DMS114 treated with DMSO at 0.1 percent for 48 hours (cell line): ENCODE measurements around the gene FUT6.

Experiments used
- DNase-seq: peaks from one replicate; lab custom pipeline; 2025; ENCODE audit not compliant: unreplicated experiment; lab: John Stamatoyannopoulos, UW

Gene FUT6

GRCh38 chr19:5827891-5828660, 11.4 kb downstream of the FUT6 start:
- peak; percentile 66 for DNase-seq

- DNase-seq: no peak
These were observed 12.1 kb downstream of the FUT6 start for GRCh38 chr19:5827342-5827890.

GRCh38 chr19:5826531-5827341, 12.8 kb downstream of the FUT6 start:
- DNase-seq: no peak

DNA sequence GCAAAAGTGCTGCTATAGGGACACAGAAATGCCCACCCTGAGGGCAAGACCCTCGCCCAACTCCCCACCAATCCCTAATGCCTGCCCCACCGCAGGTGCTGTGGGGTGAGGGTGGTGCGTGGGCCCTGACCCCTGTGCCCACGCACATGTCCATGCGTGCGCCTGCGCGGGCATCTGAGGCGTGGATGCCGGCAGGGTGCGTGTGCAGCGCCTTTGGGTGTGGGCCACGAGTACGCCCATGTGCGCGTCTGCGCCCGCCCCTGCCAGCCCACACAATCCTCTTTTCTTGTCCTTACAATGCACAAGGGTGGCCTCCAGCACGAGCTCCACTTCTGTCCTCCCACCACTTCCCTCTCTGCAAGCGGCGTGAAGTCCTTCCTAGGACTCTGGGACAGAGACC, 14.3 kb downstream of the FUT6 start:
- DNase-seq: no peak

- no peak for DNase-seq
These were observed 14.8 kb downstream of the FUT6 start for GRCh38 chr19:5824751-5825150.

- no peak for DNase-seq
These were observed 15.8 kb downstream of the FUT6 start for GRCh38 chr19:5823579-5824281.

DNA sequence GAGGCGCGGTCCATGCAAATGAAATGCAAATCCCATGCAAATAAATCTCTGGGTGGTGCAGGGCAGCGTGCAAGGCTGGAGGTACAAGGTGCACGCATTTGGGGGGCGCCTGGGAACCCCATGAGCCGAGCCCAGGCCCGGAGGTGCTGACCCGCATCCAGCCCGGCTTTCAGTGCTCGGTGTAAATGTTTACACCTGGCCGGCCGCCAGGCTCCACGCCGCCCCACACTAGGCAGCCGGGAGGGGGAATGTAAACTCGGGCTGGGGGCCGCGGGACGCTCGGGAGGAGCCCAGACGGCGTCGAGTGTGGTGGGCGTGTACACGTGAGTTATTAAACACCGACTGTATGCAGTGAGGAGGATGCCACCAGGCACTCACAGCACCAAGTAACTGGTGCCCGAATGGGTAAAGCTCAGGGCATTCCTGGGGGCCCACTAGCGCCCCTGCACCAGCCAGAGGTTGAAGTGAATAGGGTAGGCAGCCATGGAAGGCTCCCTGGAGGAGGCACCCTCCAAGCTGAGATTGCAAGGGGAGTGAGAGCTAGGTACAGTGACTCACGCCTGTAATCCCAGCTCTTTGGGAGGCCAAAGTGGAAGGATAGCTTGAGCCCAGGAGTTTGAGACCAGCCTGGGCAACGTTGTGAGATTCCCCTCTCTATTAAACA, 17.2 kb downstream of the FUT6 start:
- DNase-seq: no peak

DNA sequence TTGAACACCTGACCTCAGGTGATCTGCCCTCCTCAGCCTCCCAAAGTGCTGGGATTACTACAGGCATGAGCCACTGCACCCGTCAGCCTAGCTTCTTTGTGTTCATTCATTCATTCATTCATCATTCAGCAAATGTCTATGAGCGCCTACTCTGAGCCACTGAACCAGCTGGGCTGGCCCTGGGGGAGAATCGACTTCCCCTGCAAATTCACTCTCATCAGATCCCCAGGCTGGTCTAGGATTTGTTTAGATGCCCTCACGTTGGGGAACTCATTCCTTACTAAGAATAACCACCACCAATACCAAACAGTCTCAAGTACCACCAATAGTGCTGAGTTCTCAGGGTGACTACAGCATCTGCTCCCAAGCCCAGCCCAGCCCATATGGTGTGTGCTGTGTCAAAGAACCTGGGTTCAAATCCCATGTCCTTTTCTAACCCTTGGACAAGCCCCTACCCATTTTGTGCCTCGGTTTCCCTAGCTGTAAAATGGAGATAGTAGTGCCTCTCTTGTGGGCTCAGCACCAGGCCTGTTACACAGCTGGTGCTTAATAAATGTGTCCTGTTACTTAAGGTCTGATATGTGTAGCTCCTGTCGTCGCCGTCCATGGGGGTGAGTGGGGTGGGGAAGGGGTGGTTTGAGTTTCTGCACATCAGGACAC, 17.9 kb downstream of the FUT6 start:
- DNase-seq: no peak

- DNase-seq: no peak
These were observed 18.7 kb downstream of the FUT6 start for GRCh38 chr19:5820785-5821184.

GRCh38 chr19:5818594-5818993, 20.9 kb downstream of the FUT6 start:
- DNase-seq: no peak

DNA sequence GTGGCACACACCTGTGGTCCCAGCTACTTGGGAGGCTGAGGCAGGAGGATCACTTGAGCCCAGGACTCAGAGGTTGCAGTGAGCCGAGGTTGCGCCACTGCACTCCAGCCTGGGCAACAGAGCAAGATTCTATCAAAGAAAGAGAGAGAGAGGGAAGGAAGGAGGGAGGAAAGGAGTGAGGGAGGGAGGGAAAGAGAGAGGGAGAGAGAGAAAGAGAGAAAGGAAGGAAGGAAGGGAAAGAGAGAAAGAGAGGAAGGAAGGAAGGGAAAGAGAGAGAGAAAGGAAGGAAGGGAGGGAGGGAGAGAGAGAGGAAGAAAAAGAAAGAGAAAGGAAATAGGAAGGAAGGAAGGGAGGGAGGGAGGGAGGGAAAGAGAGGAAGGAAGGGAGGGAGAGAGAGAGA, 22.3 kb downstream of the FUT6 start:
- DNase-seq: no peak

DNA sequence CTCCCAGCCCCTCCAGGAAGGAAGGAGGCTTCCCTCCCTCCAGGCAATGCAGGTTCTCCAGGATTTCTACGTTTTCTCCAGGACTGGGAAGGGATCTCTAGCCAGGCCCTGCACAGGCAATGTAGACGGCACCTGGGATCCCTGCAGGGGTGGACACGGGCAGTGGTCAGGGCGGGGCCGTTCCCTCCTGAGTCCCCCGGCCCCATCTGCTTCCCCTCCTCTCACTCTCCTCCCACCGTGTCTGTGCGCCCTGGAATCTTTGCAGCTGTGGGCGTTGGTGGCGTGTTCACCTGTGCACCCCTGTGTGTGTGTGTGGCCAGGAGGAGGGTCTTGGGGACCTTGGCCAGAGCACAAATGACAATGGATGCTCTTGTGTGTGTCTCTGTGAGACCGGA, 24.7 kb downstream of the FUT6 start:
- no peak for DNase-seq

DNA sequence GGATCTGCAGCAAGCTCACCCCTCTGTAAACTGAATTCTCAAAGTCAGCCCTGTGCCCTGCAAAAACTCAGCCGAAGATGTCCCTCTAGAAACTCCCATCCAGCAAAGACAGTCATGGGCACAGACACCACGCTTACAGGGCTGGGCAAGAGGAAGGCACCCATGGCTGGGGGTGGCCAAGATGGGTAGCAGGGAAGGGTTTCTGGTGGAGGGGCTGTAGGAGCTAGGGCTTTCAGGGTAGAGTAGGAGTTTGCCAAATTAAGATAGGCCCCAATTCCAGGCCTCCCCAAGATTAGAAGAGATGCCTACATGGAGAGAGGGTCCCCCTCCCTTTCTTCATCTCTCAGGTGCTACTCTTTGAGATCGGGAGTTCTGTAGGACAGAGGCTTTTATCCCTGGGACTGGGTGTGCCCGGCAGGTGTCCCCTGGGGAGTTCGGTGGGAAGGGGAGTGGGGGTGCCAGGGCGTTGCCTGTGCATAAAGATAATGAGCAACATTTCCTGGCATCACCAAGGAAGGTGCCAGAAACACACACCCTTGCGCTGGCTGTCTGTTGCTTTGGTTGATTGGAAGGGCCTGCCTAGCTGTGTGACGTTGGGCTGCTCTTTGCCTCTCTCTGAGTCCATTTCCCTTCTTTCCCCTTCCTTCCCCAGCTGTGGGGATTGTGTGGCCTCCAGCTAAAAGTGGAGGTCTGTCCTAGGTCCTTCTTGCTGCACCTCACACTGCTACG, 25.2 kb downstream of the FUT6 start:
- no peak for DNase-seq

DNA sequence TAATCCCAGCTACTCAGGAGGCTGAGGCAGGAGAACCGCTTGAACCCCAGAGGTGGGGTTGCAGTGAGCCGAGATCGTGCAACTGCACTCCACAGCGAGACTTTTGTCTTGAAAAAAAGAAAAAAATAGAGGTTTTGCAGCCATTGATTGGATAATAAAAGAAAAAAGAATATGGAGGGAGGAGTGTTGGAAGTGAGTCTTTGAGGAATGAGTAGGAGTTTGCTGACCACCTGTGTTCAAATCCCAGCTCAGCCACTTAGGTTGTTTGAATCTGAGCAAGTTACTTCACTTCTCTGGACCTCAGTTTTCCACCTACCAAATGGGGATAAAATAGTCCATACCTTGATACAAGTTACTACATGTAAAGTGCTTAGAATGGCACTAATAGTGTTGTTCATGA, 28.4 kb downstream of the FUT6 start:
- no peak for DNase-seq

DNA sequence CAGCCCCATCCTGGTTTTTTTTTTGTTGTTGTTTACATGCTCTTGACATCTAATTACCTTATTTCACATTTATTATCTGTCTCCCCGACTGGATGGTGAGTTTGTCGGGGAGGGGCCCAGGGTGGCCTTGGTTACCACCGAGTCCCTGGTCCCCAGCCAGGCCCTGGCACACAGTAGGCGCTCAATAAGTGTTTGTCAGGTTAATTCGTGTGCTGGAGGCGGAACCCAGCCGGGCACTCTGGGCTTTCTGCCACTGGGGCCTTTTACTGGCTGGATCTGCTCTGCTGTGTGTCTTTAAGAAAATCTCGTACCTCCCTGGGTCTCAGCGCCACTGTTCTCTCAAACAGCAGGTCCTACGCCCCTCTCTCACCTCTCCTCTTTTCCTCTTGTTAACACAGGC, 30.0 kb downstream of the FUT6 start:
- no peak for DNase-seq

GRCh38 chr19:5809053-5809452, 30.4 kb downstream of the FUT6 start:
- no peak for DNase-seq

DNA sequence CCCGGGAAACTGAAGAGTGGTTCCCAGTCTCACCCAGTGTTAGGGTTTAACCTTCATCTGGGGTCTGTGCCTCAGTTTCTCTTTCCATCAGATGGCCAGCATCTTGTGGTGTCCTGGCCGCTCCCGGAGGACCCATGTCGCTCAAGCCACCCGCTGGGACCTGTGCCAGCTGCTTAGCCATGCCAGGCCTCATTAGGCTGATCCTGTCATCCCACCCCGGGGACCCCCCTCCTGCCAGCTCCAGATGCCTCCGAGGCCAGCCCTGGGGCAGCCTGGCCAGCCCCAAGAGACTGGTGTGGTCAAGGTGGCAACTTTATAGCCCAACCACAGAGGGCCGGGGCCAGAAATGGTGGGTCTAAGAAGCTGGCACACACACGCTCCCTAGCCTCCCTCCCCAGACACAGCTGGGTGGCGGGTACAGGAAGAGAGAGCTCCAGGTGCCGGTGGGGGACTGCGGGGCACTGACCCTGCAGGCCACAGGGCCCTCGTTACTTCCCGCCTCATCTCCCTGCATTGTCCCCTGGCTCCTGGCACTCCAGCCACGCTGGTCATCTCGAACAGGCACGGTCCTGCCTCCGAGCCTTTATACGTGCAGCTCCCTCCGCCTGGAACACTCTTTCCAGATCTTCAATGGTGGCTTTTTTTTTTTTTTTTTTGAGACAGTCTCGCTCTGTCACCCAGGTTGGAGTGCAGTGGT, 31.2 kb downstream of the FUT6 start:
- no peak for DNase-seq

GRCh38 chr19:5806905-5807304, 32.6 kb downstream of the FUT6 start:
- no peak for DNase-seq

DNA sequence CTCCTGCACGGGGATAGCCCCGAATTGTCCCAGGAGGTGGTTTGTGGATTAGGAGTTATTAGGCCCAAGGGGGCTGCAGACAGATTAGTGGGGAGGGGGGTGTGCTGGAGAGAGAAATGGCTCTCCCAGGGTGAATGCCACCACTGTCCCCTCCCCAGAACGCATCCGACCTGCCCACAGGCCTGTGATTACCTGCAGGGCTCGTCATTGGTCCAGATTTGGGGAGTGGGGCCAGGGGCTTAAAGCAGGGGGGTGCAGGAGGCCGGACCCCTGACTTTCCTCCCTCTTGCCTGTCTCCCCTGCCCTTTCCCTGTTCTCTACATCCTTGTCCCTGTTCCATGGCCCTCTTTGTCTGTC, 33.4 kb downstream of the FUT6 start:
- no peak for DNase-seq
